ENCODE results near the gene PARD3B.

The PARD3B gene

GRCh38 chr2:205133544-205133943 is 588.3 kb downstream of the PARD3B start:
- DNase-seq (ENCODE audit: low spot score) = no peak

GRCh38 chr2:205138735-205139134 is 593.5 kb downstream of the PARD3B start:
- DNase-seq (ENCODE audit: low spot score) = no peak

- DNase-seq (ENCODE audit: low spot score) = no peak
These were observed 594.7 kb downstream of the PARD3B start for GRCh38 chr2:205139822-205140463.

GRCh38 chr2:205141381-205141780 is 596.1 kb downstream of the PARD3B start:
- no peak for DNase-seq (ENCODE audit: low spot score)

GRCh38 chr2:205145888-205146287 is 600.6 kb downstream of the PARD3B start:
- no peak for DNase-seq (ENCODE audit: low spot score)

GRCh38 chr2:205148755-205149154 is 603.5 kb downstream of the PARD3B start:
- DNase-seq (ENCODE audit: low spot score) = no peak

GRCh38 chr2:205156457-205156856 is 611.2 kb downstream of the PARD3B start:
- DNase-seq (ENCODE audit: low spot score) = no peak

- no peak for DNase-seq (ENCODE audit: low spot score)
These were observed 613.1 kb downstream of the PARD3B start for GRCh38 chr2:205158404-205158803.

- DNase-seq (ENCODE audit: low spot score) = no peak
These were observed 616.0 kb downstream of the PARD3B start for GRCh38 chr2:205161156-205161839.

GRCh38 chr2:205166745-205167144 is 621.5 kb downstream of the PARD3B start:
- no peak for DNase-seq (ENCODE audit: low spot score)

- no peak for DNase-seq (ENCODE audit: low spot score)
These were observed 623.7 kb downstream of the PARD3B start for GRCh38 chr2:205169012-205169411.

- DNase-seq (ENCODE audit: low spot score) = no peak
These were observed 624.2 kb downstream of the PARD3B start for GRCh38 chr2:205169464-205169863.

GRCh38 chr2:205170399-205170798 is 625.1 kb downstream of the PARD3B start:
- DNase-seq (ENCODE audit: low spot score) = no peak

- no peak for DNase-seq (ENCODE audit: low spot score)
These were observed 626.1 kb downstream of the PARD3B start for GRCh38 chr2:205171261-205171940.

GRCh38 chr2:205175831-205176230 is 630.6 kb downstream of the PARD3B start:
- DNase-seq (ENCODE audit: low spot score) = no peak

GRCh38 chr2:205176546-205176945 is 631.3 kb downstream of the PARD3B start:
- DNase-seq (ENCODE audit: low spot score) = no peak

GRCh38 chr2:205177546-205177945 is 632.3 kb downstream of the PARD3B start:
- DNase-seq (ENCODE audit: low spot score) = no peak

GRCh38 chr2:205180730-205181129 is 635.5 kb downstream of the PARD3B start:
- DNase-seq (ENCODE audit: low spot score) = no peak

GRCh38 chr2:205187731-205188130 is 642.5 kb downstream of the PARD3B start:
- no peak for DNase-seq (ENCODE audit: low spot score)

GRCh38 chr2:205188239-205189138 is 643.2 kb downstream of the PARD3B start:
- DNase-seq (ENCODE audit: low spot score) = no peak

GRCh38 chr2:205189301-205189700 is 644.0 kb downstream of the PARD3B start:
- no peak for DNase-seq (ENCODE audit: low spot score)

- no peak for DNase-seq (ENCODE audit: low spot score)
These were observed 645.3 kb downstream of the PARD3B start for GRCh38 chr2:205190528-205190927.
